GM19043 (cell line): Measurements from ENCODE around the gene CD4.

ENCODE experiments used
- ATAC-seq: cut with Tn5 transposase; IDR thresholded peaks from one replicate; pipeline ENCODE4 v1.9.1; 2021; ENCODE audit warnings: low read depth; ENCODE audit not compliant: unreplicated experiment

The CD4 gene

GRCh38 chr12:6840761-6841515 lies 51.6 kb downstream of the CD4 start, which contains the start of gene GNB3:
TSS of gene GNB3 (plus strand) at chr12:6840925. CDS start at chr12:6841288, 363 bp downstream.
- ATAC-seq, result no peak

GRCh38 chr12:6842075-6842474 lies 52.7 kb downstream of the CD4 start:
- ATAC-seq, result no peak

GRCh38 chr12:6843118-6843902 lies 54.0 kb downstream of the CD4 start:
- ATAC-seq, result no peak

GRCh38 chr12:6845395-6845794 lies 56.1 kb downstream of the CD4 start:
- ATAC-seq, result no peak

GRCh38 chr12:6846316-6846869 lies 57.1 kb downstream of the CD4 start:
- no peak for ATAC-seq

- no peak for ATAC-seq
Observed at GRCh38 chr12:6847676-6848075, 58.3 kb downstream of the CD4 start.

GRCh38 chr12:6849427-6849826 lies 60.1 kb downstream of the CD4 start:
- no peak for ATAC-seq

GRCh38 chr12:6849976-6850560 lies 60.7 kb downstream of the CD4 start:
- ATAC-seq, result no peak

GRCh38 chr12:6850796-6851152 lies 61.4 kb downstream of the CD4 start:
- ATAC-seq, result no peak

GRCh38 chr12:6851153-6851920 lies 62.0 kb downstream of the CD4 start, which contains the start of gene CDCA3:
TSS of gene CDCA3 (minus strand) at chr12:6851286. CDS start at chr12:6850952, 334 bp downstream.
- peak; percentile 51 for ATAC-seq

- peak; percentile 62 for ATAC-seq
Observed at GRCh38 chr12:6851921-6852650, 62.8 kb downstream of the CD4 start, which contains the start of gene USP5. TSS of gene USP5 (plus strand) at chr12:6852150. CDS start at chr12:6852180, 30 bp downstream.

GRCh38 chr12:6852651-6853354 lies 63.5 kb downstream of the CD4 start:
- ATAC-seq, result no peak

- ATAC-seq, result no peak
Observed at GRCh38 chr12:6853626-6854025, 64.3 kb downstream of the CD4 start.

GRCh38 chr12:6854036-6854435 lies 64.7 kb downstream of the CD4 start:
- no peak for ATAC-seq

GRCh38 chr12:6855322-6855721 lies 66.0 kb downstream of the CD4 start:
- no peak for ATAC-seq

- ATAC-seq, result no peak
Observed at GRCh38 chr12:6858799-6859198, 69.5 kb downstream of the CD4 start.

GRCh38 chr12:6860116-6860515 lies 70.8 kb downstream of the CD4 start:
- no peak for ATAC-seq

GRCh38 chr12:6860942-6861341 lies 71.6 kb downstream of the CD4 start:
- ATAC-seq, result no peak

- ATAC-seq, result no peak
Observed at GRCh38 chr12:6861391-6861790, 72.1 kb downstream of the CD4 start.
